GOT3 (cell line): Measurements from ENCODE around the gene PPP1CA.
A peak's percentile ranks its signal among the peaks of the same experiment; 100 is the strongest.

ENCODE experiments used
- DNase-seq: peaks from one replicate; lab custom pipeline; 2025; ENCODE audit warnings: mixed read lengths; lab: John Stamatoyannopoulos, UW

PPP1CA gene

DNA sequence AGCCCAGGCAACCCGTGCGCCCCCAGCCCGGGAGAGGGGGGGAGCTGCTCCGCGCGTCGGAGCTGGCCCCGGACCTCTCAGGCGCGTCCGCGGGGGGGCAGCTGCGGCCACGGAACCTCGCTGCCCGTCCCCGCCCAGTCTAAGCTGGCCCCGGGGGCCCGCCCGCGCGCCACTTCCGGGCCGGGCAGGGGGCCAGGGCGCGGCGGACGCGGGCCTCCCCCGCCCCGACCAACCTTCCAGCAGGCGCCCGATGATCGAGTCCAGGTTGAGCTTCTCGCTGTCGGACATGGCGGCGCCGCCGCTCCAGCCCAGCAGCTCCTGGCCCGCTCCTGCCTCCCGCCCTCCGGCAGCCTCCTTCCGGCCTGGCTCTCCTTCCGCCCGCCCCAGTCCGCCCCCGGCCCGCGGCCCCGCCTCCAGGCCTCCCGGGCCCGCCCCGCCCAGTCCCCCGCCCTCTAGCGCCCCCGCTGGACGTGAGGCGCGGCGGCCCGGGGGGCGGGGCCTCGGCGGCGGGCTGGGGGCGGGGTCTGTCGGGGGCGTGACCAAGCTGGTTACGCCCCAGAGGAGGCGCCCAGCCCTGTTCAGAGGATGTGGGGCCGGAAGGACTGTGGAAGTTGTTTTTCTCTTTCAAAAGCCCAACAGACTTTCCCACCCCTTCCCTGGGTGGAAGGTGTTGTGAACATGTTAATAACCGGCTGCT, at the start of gene PPP1CA:
PPP1CA (minus strand) TSS at position 364 of the 697 bp plus-strand sequence; CDS start at position 288, 76 bp downstream.
- DNase-seq: peak; percentile 79

DNA sequence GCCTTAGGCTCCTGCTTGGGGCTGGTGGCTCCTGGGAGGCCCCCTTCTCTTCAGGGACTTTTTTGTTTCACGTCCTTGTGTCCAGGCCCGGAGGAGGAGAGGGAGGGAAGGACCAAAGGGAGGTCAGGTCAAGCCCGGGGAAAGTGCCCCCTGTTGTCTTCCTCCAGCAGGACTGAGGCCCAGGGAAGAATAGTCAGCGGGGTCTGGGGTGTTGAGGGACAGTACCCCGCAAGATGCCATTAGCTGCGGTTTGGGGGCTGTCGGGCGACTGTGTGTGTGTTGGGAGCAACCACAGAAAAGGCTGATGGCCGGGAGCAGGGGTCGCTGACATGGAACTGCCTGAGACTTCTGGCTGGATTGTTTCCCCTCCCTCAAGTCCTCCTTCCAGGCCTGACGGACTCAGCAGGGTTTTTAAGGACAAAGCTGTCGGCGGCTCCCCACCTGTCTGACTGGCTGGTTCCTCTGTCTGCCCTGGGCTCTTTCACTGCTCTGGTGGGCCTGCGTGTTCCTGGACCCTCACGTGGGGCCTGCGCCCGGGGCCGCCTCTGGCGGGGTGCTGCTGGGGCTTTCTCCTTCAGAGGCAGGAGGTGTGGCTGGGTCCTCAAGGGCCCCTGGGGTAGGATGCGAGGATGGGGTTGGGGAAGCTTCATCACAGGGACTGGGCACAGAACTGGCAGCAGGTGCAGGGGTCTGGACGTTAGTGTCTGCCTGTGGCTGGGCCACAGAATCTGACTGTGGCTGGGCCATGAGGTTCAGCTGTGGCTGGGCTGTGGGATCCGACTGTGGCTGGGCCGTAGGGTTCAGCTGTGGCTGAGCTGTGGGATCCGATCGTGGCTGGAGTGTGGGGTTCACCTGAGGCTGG, 49.4 kb upstream of the PPP1CA start:
- DNase-seq: no peak

DNA sequence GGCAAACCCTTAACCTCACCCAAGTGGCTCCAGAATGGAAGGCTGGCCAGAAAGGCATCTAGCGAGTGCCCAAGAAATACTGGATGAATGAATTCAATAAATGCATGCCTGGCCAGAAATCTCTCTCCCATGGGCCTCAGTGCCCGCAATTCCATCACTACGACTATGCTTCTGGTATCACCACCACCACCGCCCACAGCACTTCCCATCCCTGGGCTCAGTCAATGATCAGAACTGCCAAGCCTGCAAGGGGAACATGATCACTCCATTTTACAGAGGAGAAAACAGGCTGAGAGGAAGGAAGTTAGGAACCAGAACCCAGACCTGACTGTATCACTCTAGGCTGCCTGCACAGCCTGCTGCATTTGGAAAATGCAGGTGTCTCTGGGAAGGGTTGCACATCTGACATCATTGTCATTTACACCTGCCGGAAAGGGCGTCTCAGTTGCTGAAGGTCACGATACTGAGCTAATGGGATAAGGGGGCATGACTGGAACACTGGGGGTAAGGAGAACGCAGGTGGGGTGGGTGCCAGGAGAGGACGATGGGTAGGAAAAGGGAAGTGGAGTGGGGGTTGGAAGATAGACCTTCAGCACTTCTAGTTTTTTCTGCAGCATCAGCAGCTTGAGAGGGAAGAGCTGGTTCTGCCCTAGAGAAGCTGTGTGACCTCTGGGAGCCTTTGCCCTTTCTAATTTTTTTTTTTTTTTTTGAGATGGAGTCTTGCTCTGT, 47.6 kb upstream of the PPP1CA start:
- DNase-seq: no peak

DNA sequence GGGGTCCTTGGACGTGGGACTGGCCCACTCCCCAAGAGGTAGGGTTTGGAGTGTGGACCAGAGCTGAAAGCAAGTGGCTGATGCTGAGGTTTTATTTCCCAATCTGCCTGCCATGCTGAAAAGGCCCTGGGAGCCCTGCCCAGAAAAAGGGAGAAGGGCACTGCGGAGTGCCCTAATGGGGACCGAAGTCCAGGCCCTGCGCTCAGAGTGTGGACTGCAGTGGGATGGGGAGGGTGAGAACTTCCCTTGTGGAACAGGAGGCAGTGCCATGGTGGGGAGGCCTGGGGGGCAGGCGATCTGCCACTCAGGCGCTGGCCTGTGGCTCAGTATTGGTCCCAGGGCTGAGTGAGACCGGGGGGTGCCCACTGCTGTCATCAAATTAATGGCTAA, 46.6 kb upstream of the PPP1CA start:
- DNase-seq: no peak

DNA sequence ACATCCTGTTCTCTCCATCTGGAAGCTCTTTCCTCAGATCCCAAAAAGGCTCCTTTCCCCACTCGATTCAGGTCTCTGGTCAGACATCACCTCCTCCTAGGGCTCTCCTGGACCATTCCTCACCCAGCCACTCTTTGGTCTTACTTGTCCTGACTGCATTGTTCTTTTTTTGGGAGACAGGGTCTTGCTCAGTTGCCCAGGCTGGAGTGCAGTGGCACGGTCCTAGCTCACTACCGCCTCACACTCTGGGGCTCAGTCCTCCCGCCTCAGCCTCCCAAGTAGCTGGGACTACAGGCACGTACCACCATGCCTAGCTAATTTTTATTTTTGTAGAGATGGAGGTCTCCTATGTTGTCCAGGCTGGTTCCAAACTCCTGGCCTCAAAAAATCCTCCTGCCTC, 43.9 kb upstream of the PPP1CA start:
- DNase-seq: no peak

DNA sequence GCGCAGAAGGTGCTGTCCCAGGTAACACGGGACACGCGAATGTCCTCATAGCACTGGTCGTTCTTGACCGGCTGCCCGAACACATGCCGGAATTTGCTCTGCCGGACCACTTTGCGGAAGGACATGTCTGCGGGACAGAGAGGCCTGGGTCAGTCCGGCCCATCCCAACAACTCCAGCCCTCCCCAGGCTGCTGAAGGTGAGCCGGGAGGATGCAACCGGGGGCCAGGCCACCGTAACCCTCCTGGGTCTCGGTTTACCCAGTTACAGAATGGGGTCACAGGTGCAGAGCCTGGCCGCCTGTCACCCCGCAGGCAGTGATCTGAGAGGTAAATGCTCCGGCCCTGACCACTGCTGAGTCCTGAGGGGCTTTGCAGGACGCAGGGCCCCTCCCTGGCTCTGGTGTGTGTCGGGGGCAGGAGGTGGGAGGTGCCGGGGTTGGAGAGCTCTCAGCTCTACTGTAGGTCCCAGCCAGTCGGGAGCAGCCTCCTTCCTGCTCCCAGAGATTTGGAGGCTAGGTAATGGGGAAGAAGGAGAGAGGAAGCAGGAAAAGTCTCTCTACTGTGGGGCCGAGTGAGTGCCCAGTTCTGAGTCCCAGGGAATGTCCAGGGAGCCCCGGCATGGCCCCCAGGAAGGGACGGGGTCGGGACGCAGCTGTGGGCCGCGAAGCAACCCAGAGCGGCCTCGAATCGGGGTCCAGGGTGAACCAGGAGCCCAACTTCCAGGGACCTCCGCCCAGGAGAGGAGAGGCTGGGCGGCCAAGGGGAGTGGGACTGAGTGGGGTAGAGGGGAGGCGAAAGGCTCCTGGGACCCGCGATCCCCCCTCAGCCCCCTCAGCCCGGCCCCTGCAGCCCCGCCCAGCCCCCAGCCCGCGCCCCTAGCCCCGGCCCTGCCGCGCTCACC, 41.1 kb upstream of the PPP1CA start:
- no peak for DNase-seq

- no peak for DNase-seq
These were observed 40.2 kb upstream of the PPP1CA start for GRCh38 chr11:67441731-67442351.

- no peak for DNase-seq
These were observed 39.5 kb upstream of the PPP1CA start for GRCh38 chr11:67441098-67441563.

DNA sequence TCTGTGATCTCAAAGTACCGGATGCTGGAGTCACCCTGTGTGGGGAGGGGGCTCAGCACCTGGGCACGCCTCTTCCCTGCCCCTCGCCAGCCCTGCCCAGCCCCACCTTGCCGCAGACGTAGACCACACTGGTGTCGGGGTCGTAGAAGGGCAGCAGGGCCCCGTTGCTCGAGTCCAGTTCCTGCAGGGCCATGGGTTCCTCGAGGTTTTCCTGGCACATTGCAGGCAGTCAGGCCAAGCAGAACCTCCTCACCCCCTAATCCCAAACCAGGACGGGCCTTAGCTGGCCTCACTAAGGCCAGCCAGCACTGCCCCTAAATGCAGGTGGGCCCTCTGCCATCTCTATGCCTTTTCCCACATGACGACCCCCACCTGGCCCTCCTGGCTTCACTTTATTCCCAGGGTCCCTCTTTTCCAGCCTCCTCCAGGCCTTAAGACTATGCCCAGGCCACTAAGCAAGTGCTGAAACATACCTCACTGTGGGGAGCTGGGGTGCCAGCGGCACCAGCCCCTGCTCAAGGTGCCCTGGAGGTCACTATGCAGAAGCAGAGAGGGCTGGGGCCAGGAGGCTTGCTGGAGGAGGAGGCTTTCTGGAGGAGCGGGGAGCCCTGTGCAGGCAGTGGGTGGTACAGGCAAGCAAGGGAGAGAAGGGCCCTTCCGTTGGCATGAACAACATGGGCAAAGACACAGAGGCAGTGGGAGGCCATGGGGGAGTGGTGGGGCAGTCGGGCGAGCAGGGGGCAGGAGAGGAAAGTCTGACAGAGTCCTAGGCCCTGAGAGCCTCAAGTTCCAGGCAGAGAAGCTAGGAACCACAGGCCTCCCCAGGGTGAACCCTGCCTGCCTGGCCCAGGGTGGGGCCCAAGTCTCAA, 38.8 kb upstream of the PPP1CA start:
- no peak for DNase-seq

GRCh38 chr11:67439321-67440228, 37.9 kb upstream of the PPP1CA start:
- no peak for DNase-seq

DNA sequence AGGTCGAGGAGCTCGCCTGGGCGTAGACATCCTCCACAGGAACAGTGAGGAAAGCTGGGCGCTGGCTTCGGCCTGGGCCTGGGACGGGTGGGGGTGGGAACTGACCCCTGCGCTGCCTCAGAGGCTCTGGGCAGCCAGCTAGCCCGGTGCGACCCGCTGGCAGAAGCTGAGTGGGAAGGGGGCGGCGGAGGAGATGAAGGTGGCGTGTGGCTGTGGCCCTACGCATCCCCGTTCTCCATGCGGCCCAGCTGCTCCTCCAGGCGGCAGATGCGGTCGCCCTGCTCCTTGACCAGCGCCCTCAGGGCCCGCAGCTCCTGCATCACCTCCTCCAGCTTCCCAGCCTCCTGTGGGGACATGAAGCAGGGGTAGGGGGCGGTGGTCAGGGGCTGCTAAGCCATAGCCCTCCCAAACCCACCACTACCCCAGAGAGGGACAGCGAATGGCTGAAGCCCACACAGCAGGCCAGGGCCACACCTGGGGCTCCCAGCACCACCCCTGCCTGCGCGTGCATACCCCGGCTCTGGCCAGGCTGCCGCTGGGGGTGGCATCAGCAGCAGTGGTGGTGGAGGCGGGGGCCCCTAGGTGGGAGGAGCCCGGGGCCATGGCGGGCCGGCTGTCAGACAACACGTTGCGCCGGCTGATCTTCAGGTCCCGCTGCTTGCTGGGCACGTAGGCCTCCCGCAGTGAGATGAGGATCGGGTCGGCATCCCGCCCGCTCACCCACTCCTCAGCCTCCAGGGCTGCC, 36.7 kb upstream of the PPP1CA start:
- no peak for DNase-seq

- no peak for DNase-seq
These were observed 36.1 kb upstream of the PPP1CA start for GRCh38 chr11:67437809-67438157.

- no peak for DNase-seq
These were observed 35.6 kb upstream of the PPP1CA start, which contains the start of gene PTPRCAP for GRCh38 chr11:67437082-67437808. Gene PTPRCAP (minus strand): TSS chr11:67437682. CDS start chr11:67437619, 63 bp downstream.

DNA sequence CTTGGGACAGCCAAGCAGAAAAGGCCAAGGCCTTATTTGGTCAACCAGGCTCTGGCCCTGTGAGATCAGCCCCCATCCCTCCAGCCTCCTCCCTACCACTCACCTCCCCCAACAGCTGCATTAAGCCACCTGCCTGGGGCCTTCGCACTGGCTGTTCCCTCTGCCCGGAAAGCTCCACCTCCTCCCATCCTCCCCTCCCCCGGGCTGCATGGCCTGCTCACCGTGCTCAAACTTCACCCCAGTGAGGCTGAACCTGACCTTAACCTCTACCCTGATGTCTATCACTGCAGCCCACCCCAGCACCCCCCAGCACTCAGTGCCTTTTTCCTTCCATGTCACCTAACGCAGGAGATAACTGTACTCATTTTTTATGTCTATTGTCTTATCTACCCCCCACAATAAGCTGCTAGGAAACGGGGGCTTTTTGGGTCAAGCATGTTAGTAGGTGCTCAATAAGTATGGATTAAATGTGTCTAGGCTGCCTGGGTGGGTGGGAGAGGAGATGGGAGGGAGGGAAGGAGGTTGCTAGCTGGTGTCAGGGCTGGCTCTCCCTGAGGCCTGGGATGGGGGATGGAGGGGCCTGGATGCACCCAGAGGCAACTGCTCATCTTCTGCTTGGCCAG, 34.9 kb upstream of the PPP1CA start:
- DNase-seq: no peak

- no peak for DNase-seq
These were observed 34.2 kb upstream of the PPP1CA start for GRCh38 chr11:67435727-67436458.

- DNase-seq: no peak
These were observed 33.5 kb upstream of the PPP1CA start for GRCh38 chr11:67435031-67435726.
